Measurements from ENCODE around the gene PYGB.

Gene PYGB

GRCh38 chr20:25269057-25269832, 21.4 kb downstream of the PYGB start:
- no peaks in the 10 kb centered on the region for H3K27me3 ChIP-seq (ENCODE audit: insufficient read depth, low read depth)
- H3K9ac ChIP-seq: no peak overlapping the region
- no peak overlapping the region for H3K27ac ChIP-seq
- no peak overlapping the region for H3K4me2 ChIP-seq
- no peaks in the 10 kb centered on the region for H4K20me1 ChIP-seq (ENCODE audit: insufficient read depth)
- H3K4me1 ChIP-seq (ENCODE audit: low read depth, poor library complexity, severe bottlenecking): no peaks in the 10 kb centered on the region
- no peaks in the 10 kb centered on the region for H3K79me2 ChIP-seq (ENCODE audit: insufficient read depth, low read depth)
- no peaks in the 10 kb centered on the region for H3K36me3 ChIP-seq (ENCODE audit: insufficient read depth)
- TF ChIP-seq CTCF (conservative IDR thresholded peaks at IDR 0.05; ENCODE audit: low read depth, low read length): no peak
- no peak overlapping the region for H3K4me3 ChIP-seq (IDR thresholded peaks at IDR 0.05; ENCODE audit: insufficient read depth, low read depth, low read length)
- no peak overlapping the region for H2AFZ ChIP-seq (ENCODE audit: low read depth)

GRCh38 chr20:25269833-25270170, 21.9 kb downstream of the PYGB start:
- no peaks in the 10 kb centered on the region for H3K36me3 ChIP-seq (ENCODE audit: insufficient read depth)
- no peaks in the 10 kb centered on the region for H3K27me3 ChIP-seq (ENCODE audit: insufficient read depth, low read depth)
- no peak for TF ChIP-seq CTCF (conservative IDR thresholded peaks at IDR 0.05; ENCODE audit: low read depth, low read length)
- H3K4me2 ChIP-seq: no peak overlapping the region
- no peaks in the 10 kb centered on the region for H4K20me1 ChIP-seq (ENCODE audit: insufficient read depth)
- H3K9ac ChIP-seq: no peak overlapping the region
- H3K4me3 ChIP-seq (IDR thresholded peaks at IDR 0.05; ENCODE audit: insufficient read depth, low read depth, low read length): no peak overlapping the region
- H3K27ac ChIP-seq: no peak overlapping the region
- H2AFZ ChIP-seq (ENCODE audit: low read depth): no peak overlapping the region
- no peaks in the 10 kb centered on the region for H3K79me2 ChIP-seq (ENCODE audit: insufficient read depth, low read depth)
- no peaks in the 10 kb centered on the region for H3K4me1 ChIP-seq (ENCODE audit: low read depth, poor library complexity, severe bottlenecking)

- H3K27me3 ChIP-seq (ENCODE audit: insufficient read depth, low read depth): no peaks in the 10 kb centered on the region
- H3K4me3 ChIP-seq (IDR thresholded peaks at IDR 0.05; ENCODE audit: insufficient read depth, low read depth, low read length): no peak overlapping the region
- H3K4me2 ChIP-seq: no peak overlapping the region
- H3K79me2 ChIP-seq (ENCODE audit: insufficient read depth, low read depth): no peaks in the 10 kb centered on the region
- H4K20me1 ChIP-seq (ENCODE audit: insufficient read depth): no peaks in the 10 kb centered on the region
- H3K36me3 ChIP-seq (ENCODE audit: insufficient read depth): no peaks in the 10 kb centered on the region
- no peak overlapping the region for H2AFZ ChIP-seq (ENCODE audit: low read depth)
- no peak overlapping the region for H3K9ac ChIP-seq
- H3K27ac ChIP-seq: no peak overlapping the region
- TF ChIP-seq CTCF (conservative IDR thresholded peaks at IDR 0.05; ENCODE audit: low read depth, low read length): no peak
- no peaks in the 10 kb centered on the region for H3K4me1 ChIP-seq (ENCODE audit: low read depth, poor library complexity, severe bottlenecking)
Measured at GRCh38 chr20:25270829-25271251, 23.0 kb downstream of the PYGB start.

GRCh38 chr20:25271486-25272222, 23.8 kb downstream of the PYGB start:
- Histone ChIP-seq H3K9ac (no peak overlapping the region), H4K20me1 (ENCODE audit: insufficient read depth) (no peaks in the 10 kb centered on the region), H3K27ac (no peak overlapping the region), H3K4me1 (ENCODE audit: low read depth, poor library complexity, severe bottlenecking) (no peaks in the 10 kb centered on the region), H3K4me2 (no peak overlapping the region), H3K36me3 (ENCODE audit: insufficient read depth) (no peaks in the 10 kb centered on the region), H3K27me3 (ENCODE audit: insufficient read depth, low read depth) (no peaks in the 10 kb centered on the region), H3K79me2 (ENCODE audit: insufficient read depth, low read depth) (no peaks in the 10 kb centered on the region), H2AFZ (ENCODE audit: low read depth) (no peak overlapping the region), H3K4me3 (IDR thresholded peaks at IDR 0.05; ENCODE audit: insufficient read depth, low read depth, low read length) (no peak overlapping the region)
- no peak for TF ChIP-seq CTCF (conservative IDR thresholded peaks at IDR 0.05; ENCODE audit: low read depth, low read length)

Measured in KMS-11 (cell line).